ENCODE data around the gene ACAA2.
A peak's percentile ranks its signal among the peaks of the same experiment; 100 is the strongest.

The ACAA2 gene

GRCh38 chr18:49859021-49859359, 45.7 kb upstream of the ACAA2 start:
- peak; percentile 26 for ATAC-seq
- no peak for TF ChIP-seq RARB (CRISPR knock-in tag; IDR thresholded peaks at IDR 0.05)
- TF ChIP-seq ZFP30 (CRISPR knock-in tag; IDR thresholded peaks at IDR 0.05): no peak
- no peak for TF ChIP-seq ZNF70 (CRISPR knock-in tag; IDR thresholded peaks at IDR 0.05)
- TF ChIP-seq TSHZ2 (CRISPR knock-in tag; IDR thresholded peaks at IDR 0.05): no peak
- TF ChIP-seq ESRRG (CRISPR knock-in tag; IDR thresholded peaks at IDR 0.05): no peak
- TF ChIP-seq GLIS3 (CRISPR knock-in tag; IDR thresholded peaks at IDR 0.05): no peak
- no peak for TF ChIP-seq TOX (CRISPR knock-in tag; IDR thresholded peaks at IDR 0.05; ENCODE audit: borderline replicate concordance)
- no peak for TF ChIP-seq CSDC2 (CRISPR knock-in tag; IDR thresholded peaks at IDR 0.05)
- TF ChIP-seq ISL1 (CRISPR knock-in tag; IDR thresholded peaks at IDR 0.05): no peak

GRCh38 chr18:49858309-49859020, 45.1 kb upstream of the ACAA2 start:
- TF ChIP-seq ZC3H10 (CRISPR knock-in tag; IDR thresholded peaks at IDR 0.05): no peak
- TF ChIP-seq GLIS3 (CRISPR knock-in tag; IDR thresholded peaks at IDR 0.05): no peak
- TF ChIP-seq ZNF70 (CRISPR knock-in tag; IDR thresholded peaks at IDR 0.05): no peak
- no peak for TF ChIP-seq CSDC2 (CRISPR knock-in tag; IDR thresholded peaks at IDR 0.05)
- TF ChIP-seq POU6F1 (CRISPR knock-in tag; IDR thresholded peaks at IDR 0.05; ENCODE audit: borderline replicate concordance, low read depth): no peak
- no peak for TF ChIP-seq PATZ1 (CRISPR knock-in tag; IDR thresholded peaks at IDR 0.05; ENCODE audit: borderline replicate concordance)
- TF ChIP-seq ZNF565 (CRISPR knock-in tag; conservative IDR thresholded peaks at IDR 0.05; ENCODE audit: low read depth): no peak
- TF ChIP-seq ISL1 (CRISPR knock-in tag; IDR thresholded peaks at IDR 0.05): no peak
- no peak for TF ChIP-seq RARB (CRISPR knock-in tag; IDR thresholded peaks at IDR 0.05)
- no peak for TF ChIP-seq ESRRG (CRISPR knock-in tag; IDR thresholded peaks at IDR 0.05)
- no peak for TF ChIP-seq TCF4 (CRISPR knock-in tag; IDR thresholded peaks at IDR 0.05; ENCODE audit: borderline replicate concordance)
- peak; percentile 91 for ATAC-seq

GRCh38 chr18:49857708-49858107, 44.4 kb upstream of the ACAA2 start:
- ATAC-seq: no peak
- TF ChIP-seq ZFP30 (CRISPR knock-in tag; IDR thresholded peaks at IDR 0.05) (no peak), TOX (CRISPR knock-in tag; IDR thresholded peaks at IDR 0.05; ENCODE audit: borderline replicate concordance) (no peak), POU6F1 (CRISPR knock-in tag; IDR thresholded peaks at IDR 0.05; ENCODE audit: borderline replicate concordance, low read depth) (no peak), ARNTL (CRISPR knock-in tag; IDR thresholded peaks at IDR 0.05; ENCODE audit: borderline replicate concordance, low read depth) (no peak), ZFP3 (CRISPR knock-in tag; IDR thresholded peaks at IDR 0.05) (no peak), TCF4 (CRISPR knock-in tag; IDR thresholded peaks at IDR 0.05; ENCODE audit: borderline replicate concordance) (no peak), RARB (CRISPR knock-in tag; IDR thresholded peaks at IDR 0.05) (no peak), CSRNP3 (CRISPR knock-in tag; IDR thresholded peaks at IDR 0.05) (no peak), SNAI2 (CRISPR knock-in tag; IDR thresholded peaks at IDR 0.05) (no peak)
